HepG2 (cell line): ENCODE results near the gene ZFAND2B. TPM values are rescaled to one million over a fixed set of nuclear protein-coding genes. Genes with fewer than 3 reads are reported as not detected.

Experiments used
- ATF7-NPFF ChIP-seq: sonication (generic); formaldehyde crosslinking; IDR thresholded peaks from 2 replicates; pipeline ENCODE4 v1.8.1; 2023; ENCODE audit warnings: mild to moderate bottlenecking, low read depth, missing genetic modification reagents, moderate library complexity
- CC2D1A ChIP-seq: sonication (generic); formaldehyde crosslinking; IDR thresholded peaks from 2 replicates; pipeline ENCODE4 v1.8.1; 2023; ENCODE audit warnings: mild to moderate bottlenecking, missing genetic modification reagents
- ESRRA ChIP-seq: sonication (generic); formaldehyde crosslinking; IDR thresholded peaks from 2 replicates; pipeline ENCODE4 v1.5.1; 2020; ENCODE audit warnings: mild to moderate bottlenecking, low read depth, missing genetic modification reagents
- FOSL1 ChIP-seq: sonication (generic); formaldehyde crosslinking; IDR thresholded peaks from 2 replicates; pipeline ENCODE4 v1.9.0; 2021; ENCODE audit warnings: missing genetic modification reagents, borderline replicate concordance
- FOXC1 ChIP-seq: sonication (generic); formaldehyde crosslinking; IDR thresholded peaks from 2 replicates; pipeline ENCODE4 v1.8.0; 2022; ENCODE audit warnings: mild to moderate bottlenecking, missing genetic modification reagents, borderline replicate concordance
- HNRNPUL1 ChIP-seq: fragments of 200-400 bp; formaldehyde crosslinking; IDR thresholded peaks from 2 replicates; pipeline ENCODE4 v1.6.1; 2017; ENCODE audit warnings: low read depth, mild to moderate bottlenecking, low read length, moderate library complexity
- MED8 ChIP-seq: sonication (generic); formaldehyde crosslinking; IDR thresholded peaks from 2 replicates; pipeline ENCODE4 v1.8.1; 2023; ENCODE audit warnings: mild to moderate bottlenecking, missing genetic modification reagents; ENCODE audit not compliant: insufficient replicate concordance
- MEF2D ChIP-seq: sonication (generic); formaldehyde crosslinking; IDR thresholded peaks from 2 replicates; pipeline ENCODE4 v1.5.1; 2020; ENCODE audit warnings: mild to moderate bottlenecking, missing genetic modification reagents
- NFYC ChIP-seq: IDR thresholded peaks from 2 replicates; pipeline ENCODE4 v1.6.1; 2016; ENCODE audit warnings: missing genetic modification reagents, missing compliant biosample characterization
- PCBP1 ChIP-seq: fragments of 200-400 bp; formaldehyde crosslinking; IDR thresholded peaks from 2 replicates; pipeline ENCODE4 v1.6.1; 2017; ENCODE audit warnings: mild to moderate bottlenecking, low read depth, low read length, borderline replicate concordance
- RFX1 ChIP-seq: fragments of 450-650 bp; IDR thresholded peaks from 2 replicates; pipeline ENCODE4 v1.6.1; 2017
- SETDB1 ChIP-seq: sonication (generic); formaldehyde crosslinking; IDR thresholded peaks from 2 replicates; pipeline ENCODE4 v1.5.1; 2020; ENCODE audit warnings: missing genetic modification reagents, mild to moderate bottlenecking, borderline replicate concordance
- SNAI1 ChIP-seq: sonication (generic); formaldehyde crosslinking; IDR thresholded peaks from 2 replicates; pipeline ENCODE4 v1.5.0; 2020; ENCODE audit warnings: mild to moderate bottlenecking, missing genetic modification reagents, borderline replicate concordance
- SP1 ChIP-seq, 2 experiments: fragments of 450-650 bp in 1 of 2; sonication (generic) in 1 of 2; formaldehyde crosslinking in 1 of 2; IDR thresholded peaks; 2 replicates each; pipeline versions ENCODE4 v1.4.0 to v1.6.1; 2016 to 2020; ENCODE audit warnings: missing genetic modification reagents in 1 of 2
- TBX2 ChIP-seq: sonication (generic); formaldehyde crosslinking; IDR thresholded peaks from 2 replicates; pipeline ENCODE4 v1.5.0; 2020; ENCODE audit warnings: missing genetic modification reagents, mild to moderate bottlenecking, borderline replicate concordance
- TGIF2 ChIP-seq: IDR thresholded peaks from 2 replicates; pipeline ENCODE4 v1.6.1; 2016; ENCODE audit warnings: control low read depth, missing compliant biosample characterization
- THYN1 ChIP-seq: sonication (generic); formaldehyde crosslinking; IDR thresholded peaks from 2 replicates; pipeline ENCODE4 v1.8.1; 2023; ENCODE audit warnings: low read depth, mild to moderate bottlenecking, moderate library complexity, missing genetic modification reagents, borderline replicate concordance
- XBP1 ChIP-seq: sonication (generic); formaldehyde crosslinking; IDR thresholded peaks from 2 replicates; pipeline ENCODE4 v1.5.0; 2020; ENCODE audit warnings: missing genetic modification reagents
- YY1 ChIP-seq: IDR thresholded peaks from 2 replicates; pipeline ENCODE4 v1.6.1; 2011; ENCODE audit warnings: low read length, low read depth, moderate library complexity, mild to moderate bottlenecking; ENCODE audit not compliant: insufficient read depth, insufficient replicate concordance
- ZFP36 ChIP-seq: fragments of 150-350 bp; IDR thresholded peaks from 2 replicates; pipeline ENCODE4 v1.6.1; 2018; ENCODE audit warnings: borderline replicate concordance, low read length, low read depth; ENCODE audit not compliant: partially characterized antibody
- ZFP37 ChIP-seq: sonication (generic); formaldehyde crosslinking; IDR thresholded peaks from 2 replicates; pipeline ENCODE4 v1.4.0; 2020; ENCODE audit warnings: missing genetic modification reagents, borderline replicate concordance
- ZNF484 ChIP-seq: sonication (generic); formaldehyde crosslinking; IDR thresholded peaks from 2 replicates; pipeline ENCODE4 v1.5.1; 2020; ENCODE audit warnings: mild to moderate bottlenecking, low read depth, missing genetic modification reagents, borderline replicate concordance
- ZNF768 ChIP-seq: sonication (generic); formaldehyde crosslinking; IDR thresholded peaks from 2 replicates; pipeline ENCODE4 v1.4.0; 2020; ENCODE audit warnings: missing genetic modification reagents
- ZNF772 ChIP-seq: sonication (generic); formaldehyde crosslinking; IDR thresholded peaks from 2 replicates; pipeline ENCODE4 v1.5.0; 2020; ENCODE audit warnings: mild to moderate bottlenecking, missing genetic modification reagents
- polyA plus RNA-seq, 8 experiments: library from polyadenylated mRNA; depleted of rRNA in 3 of 8; stranded (reverse) in 7 of 8; unstranded in 1 of 8; fragments of >200 nt; fragmentation: Illumina TruSeq in 4 of 8; extraction: Trizol in 4 of 8; gene quantifications; 2 replicates each; pipeline versions ENCODE4 v1.2.1 to v1.2.3, GENCODE V29; 2011 to 2016; ENCODE audit warnings: low read depth in 4 of 8, missing spikeins in 1 of 8, mixed read lengths in 1 of 8; ENCODE audit not compliant: insufficient read depth in 1 of 8
- total RNA-seq, 5 experiments: library from RNA; depleted of rRNA; stranded (reverse); fragments of >200 nt; fragmentation: Illumina TruSeq; extraction: Trizol; gene quantifications; 2 replicates each; pipeline ENCODE4 v1.2.3, GENCODE V29; 2016; ENCODE audit warnings: low read depth in 1 of 5
- TF ChIP-seq, protein P1 (sequence below): sonication (generic); formaldehyde crosslinking; IDR thresholded peaks from 2 replicates; pipeline ENCODE4 v1.4.0; 2020; ENCODE audit warnings: missing genetic modification reagents
- TF ChIP-seq, protein P2 (sequence below): IDR thresholded peaks from 2 replicates; pipeline ENCODE4 v1.6.1; 2016; ENCODE audit warnings: missing compliant biosample characterization, missing genetic modification reagents, borderline replicate concordance
- TF ChIP-seq, protein P3 (sequence below): sonication (generic); formaldehyde crosslinking; IDR thresholded peaks from 2 replicates; pipeline ENCODE4 v1.4.0; 2020; ENCODE audit warnings: mild to moderate bottlenecking, missing genetic modification reagents

The ZFAND2B gene
- total and polyA plus RNA-seq, 2 of the 13 experiments (the other 11 are each of a cell fraction or from before 2014, with no cell fraction given) = 53.3 to 115 TPM

DNA sequence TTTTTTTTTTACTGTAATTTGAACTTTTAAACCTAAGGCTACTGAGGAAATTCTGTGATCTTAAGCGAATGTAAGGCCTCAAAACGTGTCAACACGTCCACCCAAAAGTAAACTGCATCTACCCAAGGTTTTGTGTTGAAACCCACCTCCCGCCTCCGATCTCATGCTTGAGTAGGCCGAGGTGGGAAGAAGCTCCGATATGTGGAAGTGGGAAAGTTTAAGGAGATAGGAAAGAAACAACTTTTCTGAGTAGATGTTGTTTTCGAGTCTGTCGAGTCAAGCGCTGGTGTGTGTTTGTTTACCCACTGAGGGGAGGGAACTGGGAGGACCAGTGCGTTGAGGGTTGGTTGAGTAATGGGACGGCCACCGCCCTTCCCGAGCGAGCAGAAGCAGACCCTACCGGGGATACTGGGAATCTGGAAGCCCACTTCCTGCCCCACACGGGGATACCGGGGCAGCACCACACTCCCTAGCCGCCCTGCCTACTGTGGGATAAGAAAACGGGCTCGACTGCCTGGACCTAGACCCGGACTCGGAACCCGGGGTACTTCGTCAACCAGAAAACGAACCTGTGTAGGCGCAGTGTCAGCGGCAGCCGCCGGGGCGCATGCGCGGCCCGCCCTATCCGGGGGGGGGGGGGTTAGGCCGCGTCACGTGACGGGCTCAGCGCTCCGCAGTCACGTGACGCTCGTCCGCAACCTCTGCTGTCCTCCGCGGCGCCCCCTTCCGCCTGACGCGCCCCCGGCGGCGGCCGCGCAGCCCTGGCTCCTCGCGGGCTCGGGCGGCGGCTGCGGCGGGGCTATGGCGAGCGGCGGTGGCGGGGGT is 28.8 kb upstream of the ZFAND2B start, which contains the start of gene RETREG2 (continued):
- TF ChIP-seq THYN1 = no peak
- TF ChIP-seq SP1 (IDR thresholded peaks at IDR 0.05) = no peak
- TF ChIP-seq SP1 (CRISPR knock-in tag; IDR thresholded peaks at IDR 0.05) = no peak
- no peak for TF ChIP-seq TGIF2 (CRISPR knock-in tag)
- TF ChIP-seq FOSL1 = no peak
- TF ChIP-seq MEF2D (CRISPR knock-in tag) = no peak
- no peak for TF ChIP-seq RFX1
- no peak; the same call in 1 of the 2 replicates for TF ChIP-seq ZFP37 (CRISPR knock-in tag)
- peak; percentile 87 for TF ChIP-seq ATF7-NPFF
- TF ChIP-seq NFYC (CRISPR knock-in tag) = no peak
- TF ChIP-seq HNRNPUL1 = no peak
- TF ChIP-seq SNAI1 (CRISPR knock-in tag) = peak; percentile 95
- no peak for TF ChIP-seq XBP1 (CRISPR knock-in tag)
- TF ChIP-seq SETDB1 = no peak
- TF ChIP-seq TBX2 (CRISPR knock-in tag) = peak; percentile 66
- peak; percentile 76 for TF ChIP-seq MED8
- TF ChIP-seq YY1 = peak; percentile 68
- no peak for TF ChIP-seq ZNF772
- 0 out of 2 replicates have a peak, but pooled peaks have one; percentile 59 for TF ChIP-seq PCBP1
- TF ChIP-seq CC2D1A (CRISPR knock-in tag) = 0 out of 2 replicates have a peak, but pooled peaks have one; percentile 12
- TF ChIP-seq ZNF768 (CRISPR knock-in tag) = peak; percentile 15; the same call in 1 of the 2 replicates
- TF ChIP-seq, protein P1, sequence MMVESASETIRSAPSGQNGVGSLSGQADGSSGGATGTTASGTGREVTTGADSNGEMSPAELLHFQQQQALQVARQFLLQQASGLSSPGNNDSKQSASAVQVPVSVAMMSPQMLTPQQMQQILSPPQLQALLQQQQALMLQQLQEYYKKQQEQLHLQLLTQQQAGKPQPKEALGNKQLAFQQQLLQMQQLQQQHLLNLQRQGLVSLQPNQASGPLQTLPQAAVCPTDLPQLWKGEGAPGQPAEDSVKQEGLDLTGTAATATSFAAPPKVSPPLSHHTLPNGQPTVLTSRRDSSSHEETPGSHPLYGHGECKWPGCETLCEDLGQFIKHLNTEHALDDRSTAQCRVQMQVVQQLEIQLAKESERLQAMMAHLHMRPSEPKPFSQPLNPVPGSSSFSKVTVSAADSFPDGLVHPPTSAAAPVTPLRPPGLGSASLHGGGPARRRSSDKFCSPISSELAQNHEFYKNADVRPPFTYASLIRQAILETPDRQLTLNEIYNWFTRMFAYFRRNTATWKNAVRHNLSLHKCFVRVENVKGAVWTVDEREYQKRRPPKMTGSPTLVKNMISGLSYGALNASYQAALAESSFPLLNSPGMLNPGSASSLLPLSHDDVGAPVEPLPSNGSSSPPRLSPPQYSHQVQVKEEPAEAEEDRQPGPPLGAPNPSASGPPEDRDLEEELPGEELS = peak; percentile 89
- TF ChIP-seq, protein P2, sequence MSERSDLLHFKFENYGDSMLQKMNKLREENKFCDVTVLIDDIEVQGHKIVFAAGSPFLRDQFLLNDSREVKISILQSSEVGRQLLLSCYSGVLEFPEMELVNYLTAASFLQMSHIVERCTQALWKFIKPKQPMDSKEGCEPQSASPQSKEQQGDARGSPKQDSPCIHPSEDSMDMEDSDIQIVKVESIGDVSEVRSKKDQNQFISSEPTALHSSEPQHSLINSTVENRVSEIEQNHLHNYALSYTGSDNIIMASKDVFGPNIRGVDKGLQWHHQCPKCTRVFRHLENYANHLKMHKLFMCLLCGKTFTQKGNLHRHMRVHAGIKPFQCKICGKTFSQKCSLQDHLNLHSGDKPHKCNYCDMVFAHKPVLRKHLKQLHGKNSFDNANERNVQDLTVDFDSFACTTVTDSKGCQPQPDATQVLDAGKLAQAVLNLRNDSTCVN (CRISPR knock-in tag) = no peak; the same call in 1 of the 2 replicates
- TF ChIP-seq ESRRA = peak; percentile 60; the same call in 1 of the 2 replicates
- peak; percentile 94; the same call in 1 of the 2 replicates for TF ChIP-seq FOXC1 (CRISPR knock-in tag)
- TF ChIP-seq ZFP36 = no peak
- TF ChIP-seq, protein P3, sequence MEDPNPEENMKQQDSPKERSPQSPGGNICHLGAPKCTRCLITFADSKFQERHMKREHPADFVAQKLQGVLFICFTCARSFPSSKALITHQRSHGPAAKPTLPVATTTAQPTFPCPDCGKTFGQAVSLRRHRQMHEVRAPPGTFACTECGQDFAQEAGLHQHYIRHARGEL = peak; percentile 68; the same call in 1 of the 2 replicates
- no peak; the same call in 1 of the 2 replicates for TF ChIP-seq ZNF484 (CRISPR knock-in tag)
